ENCODE results near the gene KCNQ1.

Gene KCNQ1

DNA sequence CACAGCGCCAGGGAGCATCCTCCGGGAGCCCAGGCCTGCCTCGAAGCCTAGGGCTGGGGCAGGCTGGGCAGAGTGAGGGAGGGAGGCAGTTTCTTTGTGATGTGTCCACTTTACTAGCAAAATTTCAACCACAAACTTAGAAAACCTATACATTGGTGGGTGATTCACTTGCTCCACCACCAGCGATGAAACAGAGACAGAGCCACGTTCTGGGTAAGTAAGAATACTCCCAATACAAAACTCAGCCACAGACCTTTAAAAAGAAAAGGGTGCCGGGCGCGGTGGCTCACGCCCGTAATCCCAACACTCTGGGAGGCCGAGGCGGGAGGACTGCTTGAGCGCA is 418.4 kb downstream of the KCNQ1 start:
- Histone ChIP-seq H3K4me3 (replicated peaks; ENCODE audit: low read depth, low read length) (no peak overlapping the region), H3K36me3 (ENCODE audit: control insufficient read depth, insufficient read depth, low read length) (no peaks in the 10 kb centered on the region), H3K27me3 (replicated peaks; ENCODE audit: control insufficient read depth, insufficient read depth, low read length) (no peaks in the 10 kb centered on the region)
- no peak for DNase-seq (ENCODE audit: extremely low read depth, insufficient read length)
- TF ChIP-seq CTCF (IDR thresholded peaks at IDR 0.05; ENCODE audit: insufficient read depth, low read length, poor library complexity, severe bottlenecking) = no peak

- no peaks in the 10 kb centered on the region for H3K27me3 ChIP-seq (replicated peaks; ENCODE audit: control insufficient read depth, insufficient read depth, low read length)
- no peak overlapping the region for H3K4me3 ChIP-seq (replicated peaks; ENCODE audit: low read depth, low read length)
- no peak for DNase-seq (ENCODE audit: extremely low read depth, insufficient read length)
- no peak for TF ChIP-seq CTCF (IDR thresholded peaks at IDR 0.05; ENCODE audit: insufficient read depth, low read length, poor library complexity, severe bottlenecking)
- H3K36me3 ChIP-seq (ENCODE audit: control insufficient read depth, insufficient read depth, low read length) = no peaks in the 10 kb centered on the region
These were observed 420.1 kb downstream of the KCNQ1 start for GRCh38 chr11:2864901-2865300.

GRCh38 chr11:2865922-2866577 is 421.2 kb downstream of the KCNQ1 start:
- no peak for DNase-seq (ENCODE audit: extremely low read depth, insufficient read length)
- TF ChIP-seq CTCF (IDR thresholded peaks at IDR 0.05; ENCODE audit: insufficient read depth, low read length, poor library complexity, severe bottlenecking) = no peak
- Histone ChIP-seq H3K4me3 (replicated peaks; ENCODE audit: low read depth, low read length) (no peak overlapping the region), H3K27me3 (replicated peaks; ENCODE audit: control insufficient read depth, insufficient read depth, low read length) (no peaks in the 10 kb centered on the region; the same call in 1 of the 2 replicates), H3K36me3 (ENCODE audit: control insufficient read depth, insufficient read depth, low read length) (no peaks in the 10 kb centered on the region)

DNA sequence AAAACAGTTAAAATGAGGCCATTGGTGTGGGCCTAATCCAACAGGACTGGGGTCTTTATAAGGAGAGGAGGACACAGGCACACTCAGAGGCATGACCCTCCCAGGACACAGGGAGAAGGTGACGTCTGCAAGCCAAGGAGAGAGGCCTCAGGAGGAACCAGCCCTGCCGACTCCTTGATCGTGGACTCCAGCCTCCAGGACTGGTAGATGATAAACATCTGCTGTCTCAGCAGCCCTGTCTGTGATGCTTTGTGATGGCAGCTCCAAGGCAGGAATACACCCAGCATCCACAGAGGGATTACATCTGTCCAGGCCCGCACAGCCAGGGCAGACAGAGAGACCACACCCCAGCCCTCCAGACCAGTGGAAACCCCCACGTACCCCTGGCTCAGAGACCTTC is 422.3 kb downstream of the KCNQ1 start:
- no peak for DNase-seq (ENCODE audit: extremely low read depth, insufficient read length)
- H3K4me3 ChIP-seq (replicated peaks; ENCODE audit: low read depth, low read length) = no peak overlapping the region
- no peaks in the 10 kb centered on the region; the same call in 1 of the 2 replicates for H3K27me3 ChIP-seq (replicated peaks; ENCODE audit: control insufficient read depth, insufficient read depth, low read length)
- TF ChIP-seq CTCF (IDR thresholded peaks at IDR 0.05; ENCODE audit: insufficient read depth, low read length, poor library complexity, severe bottlenecking) = no peak
- no peaks in the 10 kb centered on the region for H3K36me3 ChIP-seq (ENCODE audit: control insufficient read depth, insufficient read depth, low read length)

DNA sequence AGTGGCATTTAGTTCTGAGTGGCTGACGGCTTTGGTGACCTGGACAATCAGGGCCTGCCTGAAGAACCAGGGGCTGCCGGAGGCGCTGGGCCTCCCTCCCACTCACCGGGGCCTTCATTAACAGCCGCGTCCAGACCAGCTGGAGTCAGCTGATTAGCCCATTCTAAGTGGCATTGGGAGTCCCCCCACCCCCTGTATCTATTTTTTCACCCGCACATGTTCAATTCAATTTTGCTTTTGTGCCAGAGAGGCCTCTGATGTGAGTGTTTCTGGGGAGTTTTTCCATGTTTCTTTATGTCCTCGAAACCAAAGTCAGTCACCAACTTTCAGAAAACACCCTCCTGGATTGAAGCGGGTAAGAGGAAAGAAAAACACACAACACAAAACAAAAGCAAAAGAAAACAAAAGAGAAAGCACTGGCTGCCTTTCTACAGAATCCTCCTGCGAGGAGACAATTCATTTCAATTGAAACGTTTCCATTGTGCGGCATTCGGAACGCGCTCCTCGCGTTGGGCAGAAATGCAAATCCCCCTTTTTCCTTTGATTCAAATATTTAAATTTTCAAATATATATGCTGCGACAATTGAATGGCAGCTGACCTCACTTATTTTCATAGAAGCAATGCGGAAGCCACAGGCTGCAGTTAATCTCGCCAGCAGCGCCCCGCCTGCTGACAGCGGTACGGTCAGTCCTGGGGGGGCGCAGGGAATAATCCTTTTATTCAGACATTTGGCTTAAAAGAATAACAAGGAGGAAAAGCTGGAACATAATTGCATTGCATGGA is 423.1 kb downstream of the KCNQ1 start:
- H3K36me3 ChIP-seq (ENCODE audit: control insufficient read depth, insufficient read depth, low read length) = no peaks in the 10 kb centered on the region
- H3K27me3 ChIP-seq (replicated peaks; ENCODE audit: control insufficient read depth, insufficient read depth, low read length) = no peaks in the 10 kb centered on the region; the same call in 1 of the 2 replicates
- no peak for DNase-seq (ENCODE audit: extremely low read depth, insufficient read length)
- no peak overlapping the region for H3K4me3 ChIP-seq (replicated peaks; ENCODE audit: low read depth, low read length)
- TF ChIP-seq CTCF (IDR thresholded peaks at IDR 0.05; ENCODE audit: insufficient read depth, low read length, poor library complexity, severe bottlenecking) = no peak

Measured in GM06990 (cell line).